NCI-H128 (cell line): ENCODE data around the gene CARMIL1.
A peak's percentile ranks its signal among the peaks of the same experiment; 100 is the strongest.
"Not testable (repeated sequence)": the region's sequence is repeated elsewhere in the genome, so short reads cannot be mapped to it uniquely, and the experiment has no call there.

Experiments
- DNase-seq: peaks from one replicate; lab custom pipeline; 2025; ENCODE audit not compliant: unreplicated experiment; lab: John Stamatoyannopoulos, UW

The CARMIL1 gene

GRCh38 chr6:25365154-25365553, 86.0 kb downstream of the CARMIL1 start:
- DNase-seq: no peak

GRCh38 chr6:25366903-25367545, 87.8 kb downstream of the CARMIL1 start:
- DNase-seq: no peak

- no peak for DNase-seq
Observed at GRCh38 chr6:25369036-25369432, 89.9 kb downstream of the CARMIL1 start.

- DNase-seq: peak; percentile 35
Observed at GRCh38 chr6:25369433-25370177, 90.4 kb downstream of the CARMIL1 start.

- DNase-seq: no peak
Observed at GRCh38 chr6:25370178-25371036, 91.2 kb downstream of the CARMIL1 start.

- no peak for DNase-seq
Observed at GRCh38 chr6:25371037-25371347, 91.8 kb downstream of the CARMIL1 start.

GRCh38 chr6:25375125-25375524, 96.0 kb downstream of the CARMIL1 start:
- no peak for DNase-seq

GRCh38 chr6:25377664-25378063, 98.5 kb downstream of the CARMIL1 start:
- no peak for DNase-seq

GRCh38 chr6:25381077-25381476, 101.9 kb downstream of the CARMIL1 start:
- no peak for DNase-seq

GRCh38 chr6:25382476-25382875, 103.3 kb downstream of the CARMIL1 start:
- DNase-seq: not testable (repeated sequence)

GRCh38 chr6:25384234-25384633, 105.1 kb downstream of the CARMIL1 start:
- no peak for DNase-seq

- no peak for DNase-seq
Observed at GRCh38 chr6:25384967-25385366, 105.8 kb downstream of the CARMIL1 start.

GRCh38 chr6:25387483-25387882, 108.3 kb downstream of the CARMIL1 start:
- no peak for DNase-seq

GRCh38 chr6:25387911-25388310, 108.7 kb downstream of the CARMIL1 start:
- no peak for DNase-seq

- DNase-seq: no peak
Observed at GRCh38 chr6:25388776-25389175, 109.6 kb downstream of the CARMIL1 start.

GRCh38 chr6:25389471-25389870, 110.3 kb downstream of the CARMIL1 start:
- DNase-seq: no peak

- DNase-seq: no peak
Observed at GRCh38 chr6:25392372-25392771, 113.2 kb downstream of the CARMIL1 start.

- DNase-seq: no peak
Observed at GRCh38 chr6:25395731-25396130, 116.6 kb downstream of the CARMIL1 start.

- DNase-seq: no peak
Observed at GRCh38 chr6:25397406-25397805, 118.2 kb downstream of the CARMIL1 start.

GRCh38 chr6:25399885-25400284, 120.7 kb downstream of the CARMIL1 start:
- DNase-seq: no peak

GRCh38 chr6:25401711-25402110, 122.5 kb downstream of the CARMIL1 start:
- no peak for DNase-seq

GRCh38 chr6:25402125-25402524, 123.0 kb downstream of the CARMIL1 start:
- DNase-seq: no peak
